GOT3 (cell line): ENCODE data around the gene UBE2J2.

Experiments used
- DNase-seq: peaks from one replicate; lab custom pipeline; 2025; ENCODE audit warnings: mixed read lengths; lab: John Stamatoyannopoulos, UW

UBE2J2 gene

GRCh38 chr1:1239614-1240347, 33.9 kb downstream of the UBE2J2 start:
- DNase-seq: no peak

- DNase-seq: no peak
These were observed 34.4 kb downstream of the UBE2J2 start for GRCh38 chr1:1239227-1239613.

- no peak for DNase-seq
These were observed 34.9 kb downstream of the UBE2J2 start for GRCh38 chr1:1238702-1239178.

GRCh38 chr1:1237874-1238701, 35.6 kb downstream of the UBE2J2 start:
- DNase-seq: no peak

- DNase-seq: no peak
These were observed 36.4 kb downstream of the UBE2J2 start for GRCh38 chr1:1236945-1237873.

DNA sequence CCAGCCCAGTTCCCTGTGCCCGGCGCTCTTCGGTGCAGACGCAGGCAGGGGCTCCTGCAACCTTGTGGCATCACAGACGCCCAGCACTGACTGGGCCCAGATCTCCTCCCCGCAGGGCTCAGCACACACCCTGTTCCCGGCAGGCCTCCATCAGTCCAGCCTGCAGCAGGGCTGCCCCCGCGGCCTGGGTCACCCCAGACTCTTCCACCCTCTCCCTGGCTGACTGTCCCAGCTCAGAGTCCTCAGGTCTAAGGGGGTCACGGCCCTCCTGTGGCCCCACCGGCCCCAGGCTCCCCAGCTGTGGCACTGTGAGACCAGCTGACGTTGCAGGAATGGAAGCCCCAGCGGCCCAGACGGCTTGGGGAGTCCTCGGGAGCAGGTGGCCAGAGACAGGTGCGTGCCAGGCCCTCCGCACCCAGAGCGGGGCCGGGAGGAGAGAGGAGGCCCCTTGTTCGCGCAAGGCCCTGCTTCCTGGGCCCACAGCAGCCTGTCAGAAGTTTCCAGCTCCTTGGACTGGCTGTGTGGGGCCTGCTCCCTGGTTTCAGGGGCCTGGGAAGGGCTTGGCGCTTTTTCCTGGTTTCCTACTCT, 37.4 kb downstream of the UBE2J2 start:
- DNase-seq: no peak

- DNase-seq: no peak
These were observed 38.5 kb downstream of the UBE2J2 start for GRCh38 chr1:1235016-1235744.

DNA sequence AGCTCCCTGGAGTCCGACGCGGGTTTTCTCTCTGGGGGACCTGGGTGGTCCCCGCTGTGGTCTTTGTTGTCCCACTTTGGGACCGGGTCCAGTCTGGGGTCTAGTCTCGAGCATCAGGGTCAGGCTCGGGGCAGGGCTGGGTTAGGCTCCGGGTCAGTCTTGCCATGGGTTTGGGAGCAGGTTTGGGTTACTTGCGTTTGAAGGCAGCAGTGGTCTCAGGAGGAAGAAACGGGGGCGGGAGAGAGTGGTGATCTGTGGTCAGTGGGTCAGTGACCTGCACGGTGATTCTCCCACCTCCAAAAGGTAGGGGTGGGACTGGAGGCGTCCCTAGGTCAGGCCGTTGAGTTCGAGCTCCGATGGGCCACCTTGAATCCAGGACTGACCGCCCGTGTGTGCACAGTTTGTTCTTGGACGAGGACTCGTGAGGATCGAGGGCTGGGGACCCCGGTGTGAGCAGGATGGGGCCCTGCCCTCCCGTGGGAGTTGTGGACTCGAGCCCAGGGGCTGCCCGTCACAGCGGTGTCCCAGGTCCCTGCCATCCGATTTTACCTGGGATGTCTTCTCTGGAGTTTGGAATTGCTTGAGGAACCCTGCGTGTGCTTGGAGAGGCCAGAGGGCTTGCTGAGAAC, 39.4 kb downstream of the UBE2J2 start:
- no peak for DNase-seq

DNA sequence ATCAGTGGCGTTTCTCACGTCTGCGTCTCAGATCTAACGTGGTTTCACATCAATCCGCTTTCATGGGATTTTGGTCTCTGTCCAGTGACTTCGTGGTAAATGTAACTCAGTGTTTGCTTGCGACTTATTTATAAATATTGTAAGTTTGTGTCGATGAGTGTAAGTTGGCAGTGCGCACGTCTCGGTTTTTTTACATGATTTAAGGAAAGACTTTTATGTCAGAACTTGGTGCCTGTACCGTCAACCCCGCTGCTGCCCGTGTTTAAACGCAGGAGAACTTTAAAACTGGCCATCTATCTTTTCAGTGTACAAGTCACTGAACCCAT, 40.1 kb downstream of the UBE2J2 start:
- no peak for DNase-seq

DNA sequence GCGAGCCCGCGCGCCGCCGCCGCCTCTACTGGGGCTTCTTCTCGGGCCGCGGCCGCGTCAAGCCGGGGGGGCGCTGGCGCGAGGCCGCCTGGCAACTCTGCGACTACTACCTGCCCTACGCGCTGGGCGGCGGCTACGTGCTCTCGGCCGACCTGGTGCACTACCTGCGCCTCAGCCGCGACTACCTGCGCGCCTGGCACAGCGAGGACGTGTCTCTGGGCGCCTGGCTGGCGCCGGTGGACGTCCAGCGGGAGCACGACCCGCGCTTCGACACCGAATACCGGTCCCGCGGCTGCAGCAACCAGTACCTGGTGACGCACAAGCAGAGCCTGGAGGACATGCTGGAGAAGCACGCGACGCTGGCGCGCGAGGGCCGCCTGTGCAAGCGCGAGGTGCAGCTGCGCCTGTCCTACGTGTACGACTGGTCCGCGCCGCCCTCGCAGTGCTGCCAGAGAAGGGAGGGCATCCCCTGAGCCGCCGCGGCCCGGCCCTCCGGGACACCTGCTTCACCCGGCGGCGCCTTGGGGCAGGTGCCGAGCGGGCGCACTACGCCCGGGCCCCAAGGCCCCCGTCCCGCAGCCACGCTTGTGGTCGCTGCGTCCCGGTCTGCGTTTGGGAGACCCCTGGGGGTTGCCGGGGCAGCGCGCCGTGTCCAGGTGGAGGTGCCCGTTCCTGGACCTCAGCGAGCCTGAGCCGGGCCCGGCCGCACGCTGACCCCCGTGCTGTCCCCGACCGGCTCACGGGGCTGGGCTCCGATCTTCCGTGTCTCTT, 40.7 kb downstream of the UBE2J2 start:
- no peak for DNase-seq

GRCh38 chr1:1232208-1232795, 41.4 kb downstream of the UBE2J2 start, which contains the start of gene B3GALT6:
Gene B3GALT6, plus strand, starts transcription at chr1:1232237. Its CDS starts 42 bp downstream, at chr1:1232279.
- no peak for DNase-seq

GRCh38 chr1:1231400-1232207, 42.0 kb downstream of the UBE2J2 start, which contains the start of gene SDF4:
Gene SDF4, minus strand, starts transcription at chr1:1232001. Its CDS starts 3,229 bp downstream, at chr1:1228772.
- peak; percentile 90 for DNase-seq

DNA sequence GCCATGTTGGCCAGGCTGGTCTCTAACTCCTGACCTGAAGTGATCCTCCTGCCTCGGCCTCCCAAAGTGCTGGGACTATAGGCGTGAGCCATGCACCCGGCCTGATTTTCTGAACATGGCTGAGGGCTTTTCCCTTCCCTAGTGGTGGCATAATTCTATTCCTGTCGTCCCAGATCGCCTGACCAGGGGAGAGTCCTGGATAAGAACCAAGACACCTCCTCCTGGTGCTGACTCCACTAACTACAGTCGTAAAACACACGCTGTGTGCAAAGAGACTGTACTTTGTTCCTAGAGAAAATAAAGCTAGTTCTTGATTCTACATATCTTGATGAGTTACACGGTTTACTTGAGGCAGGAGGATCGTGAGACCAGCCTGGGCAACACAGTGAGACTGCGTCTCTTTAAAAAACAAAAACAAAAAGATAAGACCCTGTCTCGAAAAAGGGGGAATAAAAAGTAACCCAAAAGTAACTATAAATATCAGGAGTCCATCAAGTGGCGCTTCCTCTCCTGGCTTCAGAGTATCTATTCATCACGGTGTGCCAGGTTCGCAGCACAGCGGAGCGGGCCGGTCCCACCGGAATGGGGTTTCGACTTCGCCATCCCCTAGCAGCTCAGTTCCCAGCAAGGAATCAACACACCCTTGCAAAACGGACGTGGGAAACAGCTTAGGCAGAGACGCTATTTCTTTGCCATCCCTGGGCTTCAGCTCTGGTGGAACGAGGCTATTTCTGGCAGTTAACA, 42.8 kb downstream of the UBE2J2 start:
- DNase-seq: no peak

DNA sequence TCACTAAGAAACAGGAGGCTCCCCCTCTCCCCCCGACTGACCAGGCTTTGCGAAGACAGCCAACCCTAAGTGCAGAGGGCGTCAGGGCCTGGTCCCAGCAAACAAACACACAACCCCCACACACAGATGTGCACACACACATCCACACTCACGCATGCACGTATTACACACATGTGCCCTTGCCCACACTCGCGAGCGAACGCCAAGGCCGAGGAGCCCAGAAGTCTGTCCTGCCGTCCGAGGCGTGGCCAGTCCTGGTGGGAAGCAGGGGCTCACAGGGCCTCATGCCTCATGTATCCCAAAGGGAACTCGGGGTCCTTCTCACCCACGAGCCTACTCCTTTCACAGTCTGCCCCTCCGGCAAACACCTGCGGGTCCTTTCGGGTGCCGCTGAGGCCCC, 43.9 kb downstream of the UBE2J2 start:
- DNase-seq: no peak

GRCh38 chr1:1228596-1229321, 44.9 kb downstream of the UBE2J2 start:
- DNase-seq: no peak

DNA sequence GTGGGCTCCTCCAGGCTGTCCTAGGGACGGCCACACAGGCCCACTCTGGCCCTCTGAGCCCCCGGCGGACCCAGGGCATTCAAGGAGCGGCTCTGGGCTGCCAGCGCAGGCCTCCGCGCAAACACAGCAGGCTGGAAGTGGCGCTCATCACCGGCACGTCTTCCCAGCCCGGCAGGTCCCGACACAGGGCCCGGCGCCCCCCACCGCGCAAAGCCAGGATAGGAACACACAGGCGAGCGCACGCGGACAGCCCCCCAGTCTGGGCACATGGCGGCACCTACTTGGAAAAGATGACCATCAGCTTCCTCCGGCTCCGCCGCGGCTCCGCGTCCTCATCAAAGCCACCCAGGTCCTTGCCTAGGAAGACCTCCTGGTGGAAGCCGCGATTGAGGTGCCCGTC, 45.5 kb downstream of the UBE2J2 start:
- DNase-seq: no peak

DNA sequence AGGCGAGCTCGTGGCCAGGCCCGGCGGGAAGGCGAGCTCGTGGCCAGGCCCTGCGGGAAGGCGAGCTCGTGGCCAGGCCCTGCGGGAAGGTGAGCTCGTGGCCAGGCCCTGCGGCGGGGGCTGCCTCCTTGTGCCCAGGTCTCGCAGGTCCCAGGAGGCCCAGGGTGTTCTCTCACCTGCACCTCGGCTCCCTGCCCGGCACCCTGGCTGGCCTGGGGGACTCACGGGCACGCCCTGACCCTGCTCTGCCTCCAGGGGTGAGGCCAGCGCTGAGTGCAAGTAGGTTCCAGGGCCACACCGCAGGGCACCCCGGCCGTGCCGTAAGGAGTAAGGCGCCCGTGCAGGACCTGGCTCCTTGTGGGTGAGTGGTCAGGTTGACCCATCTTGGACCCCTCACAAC, 46.3 kb downstream of the UBE2J2 start:
- no peak for DNase-seq
